Left ventricle myocardium inferior (tissue), 1 donor: ENCODE measurements around the gene PID1. TPM values are rescaled to one million over a fixed set of nuclear protein-coding genes. Genes with fewer than 3 reads are reported as not detected.

Experiments
- DNase-seq: peaks from one replicate; pipeline ENCODE4 v3.0.0-alpha.2; 2020
- H3K27ac ChIP-seq: fragments of 200-600 bp; replicated peaks from 2 replicates; pipeline ENCODE4 v1.8.0; 2021
- H3K27me3 ChIP-seq: fragments of 200-600 bp; 2 replicates; pipeline ENCODE4 v1.8.0; 2021; ENCODE audit warnings: low read depth
- H3K36me3 ChIP-seq: fragments of 200-600 bp; 2 replicates; pipeline ENCODE4 v1.8.0; 2021
- H3K4me1 ChIP-seq: fragments of 200-600 bp; 2 replicates; pipeline ENCODE4 v1.8.0; 2021
- H3K4me3 ChIP-seq: fragments of 200-600 bp; 2 replicates; pipeline ENCODE4 v1.8.0; 2021; ENCODE audit warnings: mild to moderate bottlenecking, moderate library complexity
- H3K9me3 ChIP-seq: fragments of 200-600 bp; replicated peaks from 2 replicates; pipeline ENCODE4 v1.8.0; 2021
- intact Hi-C: fragments of 100-400 bp; cut with micrococcal nuclease; formaldehyde crosslinking; loops from one replicate; pipeline ENCODE4 v1.11.0; 2022
- total RNA-seq: library from RNA; stranded (reverse); fragmentation: NEBNext Ultra II Directional; extraction: Animal tissue kit (Norgen Biotek cat#: 25700); gene quantifications from one replicate; pipeline ENCODE4 v1.2.1, GENCODE V29; 2021
- TF ChIP-seq, protein P1 (sequence below): fragments of 200-600 bp; IDR thresholded peaks from 2 replicates; pipeline ENCODE4 v1.8.0; 2021; ENCODE audit warnings: antibody characterized with exemption, mild to moderate bottlenecking, borderline replicate concordance
- donor health status: DM: no; HTN: yes; CAD: no; lungs with severe emphysema.

PID1 gene
- total RNA-seq, 1 donor from 2014 or later, result 7.8 TPM

DNA sequence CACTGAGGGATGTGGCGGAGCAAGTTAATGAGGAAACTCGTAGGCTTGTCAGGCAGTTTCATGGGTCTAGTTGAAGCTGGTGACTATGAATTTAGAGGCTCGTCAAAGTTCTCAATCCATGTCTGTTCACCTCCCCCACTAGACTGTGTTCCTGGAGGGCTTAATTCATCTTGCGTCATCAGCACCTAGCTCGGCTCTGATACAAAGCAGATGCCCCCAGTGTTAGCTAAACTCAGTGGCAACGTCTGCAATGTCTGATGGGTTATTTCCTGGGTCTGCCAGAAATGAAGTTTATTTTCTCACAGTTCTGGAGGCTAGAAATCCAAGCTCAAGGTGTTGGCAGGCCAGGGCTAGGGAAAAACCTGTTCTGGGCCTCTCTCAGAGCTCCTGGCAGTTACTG, 140.6 kb downstream of the PID1 start:
- Histone ChIP-seq H3K27me3 (no peaks in the 10 kb centered on the region), H3K36me3 (no peaks in the 10 kb centered on the region), H3K4me3 (no peak overlapping the region), H3K27ac (peak overlapping the region; percentile 4), H3K4me1 (peaks cover 13% of the 10 kb centered on the region), H3K9me3 (no peaks in the 10 kb centered on the region)
- intact Hi-C loops, result no loop called here
- no peak for DNase-seq
- TF ChIP-seq, protein P1, sequence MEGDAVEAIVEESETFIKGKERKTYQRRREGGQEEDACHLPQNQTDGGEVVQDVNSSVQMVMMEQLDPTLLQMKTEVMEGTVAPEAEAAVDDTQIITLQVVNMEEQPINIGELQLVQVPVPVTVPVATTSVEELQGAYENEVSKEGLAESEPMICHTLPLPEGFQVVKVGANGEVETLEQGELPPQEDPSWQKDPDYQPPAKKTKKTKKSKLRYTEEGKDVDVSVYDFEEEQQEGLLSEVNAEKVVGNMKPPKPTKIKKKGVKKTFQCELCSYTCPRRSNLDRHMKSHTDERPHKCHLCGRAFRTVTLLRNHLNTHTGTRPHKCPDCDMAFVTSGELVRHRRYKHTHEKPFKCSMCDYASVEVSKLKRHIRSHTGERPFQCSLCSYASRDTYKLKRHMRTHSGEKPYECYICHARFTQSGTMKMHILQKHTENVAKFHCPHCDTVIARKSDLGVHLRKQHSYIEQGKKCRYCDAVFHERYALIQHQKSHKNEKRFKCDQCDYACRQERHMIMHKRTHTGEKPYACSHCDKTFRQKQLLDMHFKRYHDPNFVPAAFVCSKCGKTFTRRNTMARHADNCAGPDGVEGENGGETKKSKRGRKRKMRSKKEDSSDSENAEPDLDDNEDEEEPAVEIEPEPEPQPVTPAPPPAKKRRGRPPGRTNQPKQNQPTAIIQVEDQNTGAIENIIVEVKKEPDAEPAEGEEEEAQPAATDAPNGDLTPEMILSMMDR, result no peak

DNA sequence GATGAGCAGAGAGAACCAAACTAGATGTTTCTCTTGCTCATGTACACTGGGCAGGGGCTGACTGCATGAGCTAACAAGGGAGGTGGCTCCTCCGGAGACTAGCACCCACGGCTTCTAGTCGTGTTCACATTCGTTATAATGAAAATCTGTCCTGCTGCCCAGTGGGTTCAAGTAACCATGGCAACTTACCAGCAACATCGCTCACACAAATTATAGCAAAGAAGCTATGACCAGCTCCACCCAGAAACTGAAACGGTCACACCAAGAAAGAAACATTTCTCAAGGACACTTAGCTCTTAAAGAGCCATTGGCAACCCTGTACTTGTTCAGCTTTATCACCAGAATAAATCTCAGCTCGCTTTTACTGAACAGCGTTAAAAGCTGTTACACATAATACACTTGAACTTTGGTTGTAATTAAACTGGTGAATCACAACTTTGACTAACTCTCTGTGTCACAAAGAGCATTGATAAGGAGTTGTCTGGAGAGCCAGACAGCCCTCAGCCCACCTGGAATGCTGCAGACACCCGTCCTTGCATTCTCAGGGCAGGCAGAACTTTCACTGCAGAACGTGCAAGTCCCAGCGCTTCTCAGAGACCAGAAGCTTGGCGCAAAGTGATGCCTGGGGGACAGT, 141.2 kb downstream of the PID1 start:
- peaks cover 13% of the 10 kb centered on the region for H3K4me1 ChIP-seq
- intact Hi-C loops, result loop anchor here (10.0 kb wide), 1 partner anchor 135 kb away; no protein-coding TSS in a partner anchor
- peak overlapping the region; percentile 4 for H3K27ac ChIP-seq
- H3K9me3 ChIP-seq, result peaks cover 5% of the 10 kb centered on the region
- no peaks in the 10 kb centered on the region for H3K27me3 ChIP-seq
- H3K4me3 ChIP-seq, result no peak overlapping the region
- H3K36me3 ChIP-seq, result no peaks in the 10 kb centered on the region
- no peak for DNase-seq
- TF ChIP-seq, protein P1, result no peak

DNA sequence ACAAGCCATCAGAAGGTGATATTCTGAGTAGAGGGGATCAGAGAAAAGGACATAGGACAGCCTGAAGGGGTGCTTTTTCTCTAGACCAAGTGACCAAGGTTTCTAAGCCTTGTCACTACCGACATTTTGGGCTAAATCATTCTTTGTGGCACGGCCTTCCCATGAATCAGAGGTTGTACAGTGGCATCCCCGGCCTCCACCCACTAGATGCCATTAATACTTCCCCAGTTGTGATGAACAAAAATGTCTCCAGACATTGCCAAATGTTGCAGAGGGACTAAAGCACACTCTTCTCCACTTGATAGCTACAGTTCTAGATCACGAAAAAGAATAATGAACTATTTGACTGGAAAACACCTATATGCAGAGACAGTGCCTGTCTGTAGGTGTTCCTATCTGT, 143.6 kb downstream of the PID1 start:
- Histone ChIP-seq H3K4me1 (peaks cover 13% of the 10 kb centered on the region), H3K9me3 (peaks cover 6% of the 10 kb centered on the region), H3K27ac (no peak overlapping the region), H3K27me3 (no peaks in the 10 kb centered on the region), H3K36me3 (no peaks in the 10 kb centered on the region), H3K4me3 (no peak overlapping the region)
- TF ChIP-seq, protein P1, result no peak
- intact Hi-C loops, result loop anchor here (10.0 kb wide), 1 partner anchor 137 kb away; no protein-coding TSS in a partner anchor
- no peak for DNase-seq

DNA sequence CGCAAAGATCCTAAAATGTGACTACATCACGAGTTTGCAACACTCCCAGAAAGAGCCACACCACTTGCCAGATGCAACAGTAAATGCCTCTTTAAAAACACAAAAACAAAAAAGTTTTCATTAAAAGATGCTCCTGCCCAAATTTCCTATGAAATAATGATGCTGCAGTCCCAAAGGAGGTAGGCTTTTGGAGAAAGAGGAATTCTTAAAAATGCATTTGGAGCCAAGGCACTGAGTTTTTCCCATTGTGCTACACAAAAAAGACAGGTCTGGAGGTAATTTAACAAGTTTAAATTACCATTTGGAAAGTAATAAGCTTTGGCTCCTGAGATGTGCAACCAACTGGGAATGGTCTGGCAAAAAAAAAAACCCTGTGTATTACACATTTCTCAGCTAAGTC, 145.0 kb downstream of the PID1 start:
- Histone ChIP-seq H3K36me3 (no peaks in the 10 kb centered on the region), H3K27ac (no peak overlapping the region), H3K4me3 (no peak overlapping the region), H3K9me3 (peaks cover 6% of the 10 kb centered on the region), H3K4me1 (peaks cover 13% of the 10 kb centered on the region), H3K27me3 (no peaks in the 10 kb centered on the region)
- intact Hi-C loops, result loop anchor here (10.0 kb wide), 1 partner anchor 139 kb away; no protein-coding TSS in a partner anchor
- TF ChIP-seq, protein P1, result no peak
- no peak for DNase-seq

DNA sequence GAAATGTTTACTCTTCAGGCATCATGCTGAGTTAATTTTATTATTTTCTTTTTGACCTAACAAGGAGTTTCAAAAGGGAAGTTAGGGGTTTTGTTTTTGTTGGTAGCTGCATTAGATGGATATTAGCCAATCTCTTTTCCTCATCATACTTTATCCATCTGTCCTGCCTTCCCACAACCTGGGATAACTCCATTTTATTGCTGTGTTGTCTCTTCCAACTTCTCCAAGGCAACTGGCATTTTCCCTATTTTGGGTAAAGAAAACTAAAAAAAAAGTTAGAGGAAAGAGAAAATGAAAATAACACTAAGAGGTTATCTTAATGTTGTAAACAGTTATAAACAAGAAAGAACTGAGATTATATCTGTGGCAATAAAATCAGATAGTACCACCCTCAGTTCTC, 147.0 kb downstream of the PID1 start:
- TF ChIP-seq, protein P1, result no peak

More for the DNA sequence above, 147.0 kb downstream of the PID1 start:
- H3K9me3 ChIP-seq, result peaks cover 6% of the 10 kb centered on the region
- no peak overlapping the region for H3K27ac ChIP-seq
- no peak for DNase-seq
- no peaks in the 10 kb centered on the region for H3K4me1 ChIP-seq
- H3K36me3 ChIP-seq, result no peaks in the 10 kb centered on the region
- H3K4me3 ChIP-seq, result no peak overlapping the region
- no peaks in the 10 kb centered on the region for H3K27me3 ChIP-seq
- intact Hi-C loops, result loop anchor here (10.0 kb wide), 1 partner anchor 141 kb away; no protein-coding TSS in a partner anchor
